K562 (cell line): ENCODE data around the gene MYO1D. TPM values are rescaled to one million over a fixed set of nuclear protein-coding genes. Genes with fewer than 3 reads are reported as not detected.

Experiments
- ATAC-seq: fragments of 200-7000 bp; cut with Tn5 transposase; 3 replicates; pipeline ENCODE4 v1.9.1; 2020; ENCODE audit warnings: moderate library complexity
- BruUV-seq: library from RNA; stranded (reverse); fragments of 400-500 nt; replicated peaks from 2 replicates; lab custom pipeline; 2021; lab: Mats Ljungman, UMichigan
- CTCF ChIA-PET: fragments of 300-600 bp; formaldehyde crosslinking; extraction: SDS; loops from one replicate; lab custom pipeline; 2021; ENCODE audit warnings: low intra/inter-chr PET ratio; lab: Yijun Ruan, JAX
- POLR2A ChIA-PET: fragments of 300-600, 350-650 bp; sonication (Branson Sonifier 250); formaldehyde crosslinking; extraction: SDS; loops from one replicate; lab custom pipeline; 2021; ENCODE audit warnings: antibody characterized with exemption, inconsistent platforms; lab: Yijun Ruan, JAX
- DNase-seq, 4 experiments: peaks; one replicate each; pipeline versions ENCODE4 v3.0.0 to v3.0.0-alpha.2; 2011 to 2018; ENCODE audit warnings: low spot score in 3 of 4, mixed read lengths in 3 of 4; ENCODE audit errors: extremely low read depth in 1 of 4
- FAIRE-seq: peaks from 2 replicates; lab custom pipeline; 2011; peaks lifted over from hg19 to GRCh38; lab: Jason Lieb, UNC
- H2AFZ ChIP-seq: 2 replicates; pipeline ENCODE4 v1.6.0; 2011; ENCODE audit warnings: low read depth, low read length, control low read depth, inconsistent platforms
- H3K27ac ChIP-seq: fragments of 200-600 bp; 3 replicates; pipeline ENCODE4 v1.8.0; 2011; ENCODE audit warnings: low read depth, mild to moderate bottlenecking, control low read depth, inconsistent platforms, low read length, moderate library complexity, mixed read lengths; ENCODE audit errors: extremely low read depth
- H3K27me3 ChIP-seq, 2 experiments: fragments of 300-600 bp in 1 of 2; 2 replicates in 1 of 2; 3 replicates in 1 of 2; pipeline versions ENCODE4 v1.6.0 to v1.8.0; 2011; ENCODE audit warnings: inconsistent platforms in 2 of 2, low read length in 2 of 2, mild to moderate bottlenecking in 1 of 2, mixed read lengths in 1 of 2, moderate library complexity in 1 of 2; ENCODE audit not compliant: control insufficient read depth in 2 of 2, insufficient read depth in 2 of 2
- H3K36me3 ChIP-seq: fragments of 300-600 bp; 3 replicates; pipeline ENCODE4 v1.8.0; 2011; ENCODE audit warnings: mild to moderate bottlenecking, low read length, inconsistent platforms; ENCODE audit not compliant: control insufficient read depth, insufficient read depth
- H3K4me1 ChIP-seq, 2 experiments: fragments of 200-600 bp in 1 of 2; replicated peaks in 1 of 2; 2 replicates in 1 of 2; 3 replicates in 1 of 2; pipeline versions ENCODE4 v1.5.1 to v1.8.0; 2011; ENCODE audit warnings: inconsistent platforms in 2 of 2, low read length in 2 of 2, mild to moderate bottlenecking in 1 of 2, mixed read lengths in 1 of 2, moderate library complexity in 1 of 2; ENCODE audit not compliant: control insufficient read depth in 2 of 2, insufficient read depth in 2 of 2
- H3K4me2 ChIP-seq: 2 replicates; pipeline ENCODE4 v1.6.1; 2011; ENCODE audit warnings: low read length, control low read depth, inconsistent platforms, mixed read lengths; ENCODE audit not compliant: insufficient read depth
- H3K4me3 ChIP-seq: fragments of 200-600 bp; sonication (generic), shearing (Covaris generic); 2 replicates; pipeline ENCODE4 v1.5.1; 2016; ENCODE audit warnings: control low read depth, inconsistent platforms
- H3K79me2 ChIP-seq: fragments of 200-600 bp; 3 replicates; pipeline ENCODE4 v1.8.0; 2011; ENCODE audit warnings: low read length, inconsistent platforms; ENCODE audit not compliant: control insufficient read depth, insufficient read depth
- H3K9ac ChIP-seq, 2 experiments: 2 replicates each; pipeline versions ENCODE4 v1.6.0 to v1.6.1; 2011; ENCODE audit warnings: low read depth in 2 of 2, low read length in 2 of 2, control low read depth in 1 of 2, inconsistent platforms in 1 of 2, mild to moderate bottlenecking in 1 of 2, mixed read lengths in 1 of 2; ENCODE audit not compliant: insufficient read depth in 1 of 2
- H3K9me1 ChIP-seq: one replicate; pipeline ENCODE4 v1.6.0; 2011; ENCODE audit warnings: inconsistent platforms, mild to moderate bottlenecking, low read length, moderate library complexity; ENCODE audit not compliant: control insufficient read depth, insufficient read depth
- H3K9me3 ChIP-seq: replicated peaks from 2 replicates; pipeline ENCODE4 v1.5.1; 2011; ENCODE audit warnings: low read depth, low read length, inconsistent platforms; ENCODE audit not compliant: control insufficient read depth, insufficient read depth
- H4K20me1 ChIP-seq: replicated peaks from 2 replicates; pipeline ENCODE4 v1.6.1; 2011; ENCODE audit warnings: low read length, inconsistent platforms, mixed read lengths; ENCODE audit not compliant: control insufficient read depth, insufficient read depth
- BDP1 ChIP-seq: IDR thresholded peaks from 3 replicates; pipeline ENCODE4 v1.6.1; 2011; ENCODE audit not compliant: insufficient read length, insufficient read depth
- DMBX1 ChIP-seq: fragments of 250-450 bp; sonication (Bioruptor Pico); IDR thresholded peaks from 2 replicates; pipeline ENCODE4 v1.8.0; 2022; ENCODE audit warnings: inconsistent platforms, mild to moderate bottlenecking, moderate library complexity, borderline replicate concordance
- HMGXB4 ChIP-seq: sonication (generic); formaldehyde crosslinking; IDR thresholded peaks from 2 replicates; pipeline ENCODE4 v1.8.1; 2023; ENCODE audit warnings: mild to moderate bottlenecking, missing genetic modification reagents
- KHSRP ChIP-seq: fragments of 450-650 bp; IDR thresholded peaks from 2 replicates; pipeline ENCODE4 v1.6.1; 2017
- MTA1 ChIP-seq: fragments of 450-650 bp; IDR thresholded peaks from 2 replicates; pipeline ENCODE4 v1.6.1; 2017; ENCODE audit warnings: borderline replicate concordance
- RFX7 ChIP-seq: fragments of 250-450 bp; sonication (Bioruptor Pico); IDR thresholded peaks from 2 replicates; pipeline ENCODE4 v1.5.1; 2021; ENCODE audit warnings: mild to moderate bottlenecking
- RNF2 ChIP-seq: sonication (generic); IDR thresholded peaks from 2 replicates; pipeline ENCODE4 v1.6.1; 2016
- SMARCE1 ChIP-seq: fragments of 450-650 bp; IDR thresholded peaks from 2 replicates; pipeline ENCODE4 v1.7.1; 2016; ENCODE audit warnings: mild to moderate bottlenecking
- SMC3 ChIP-seq: conservative IDR thresholded peaks from 2 replicates; pipeline ENCODE4 v1.6.1; 2011; ENCODE audit warnings: low read depth, low read length, improper control_type of control experiment; ENCODE audit not compliant: insufficient read depth
- THAP7 ChIP-seq: fragments of 250-450 bp; sonication (Bioruptor Pico); IDR thresholded peaks from 2 replicates; pipeline ENCODE4 v1.5.0; 2021
- WGBS: fragments of 100-300 bp; shearing (Covaris generic); methylation state at CpG from one replicate; pipeline ENCODE4 v1.1.6; 2016; ENCODE audit warnings: low coverage, mixed read lengths; ENCODE audit not compliant: insufficient coverage; ENCODE audit errors: missing lambda C conversion rate; 5-methylcytosine and 5-hydroxymethylcytosine counted together
- in situ Hi-C: fragments of 300-500 bp; cut with MboI; formaldehyde crosslinking; loops from 4 replicates; pipeline ENCODE4 v1.15.0; 2018; ENCODE audit warnings: inconsistent platforms, mixed read lengths
- intact Hi-C: fragments of 100-400 bp; cut with micrococcal nuclease; formaldehyde crosslinking; loops from 2 replicates; pipeline ENCODE4 v1.14.2; 2022
- polyA plus RNA-seq, 8 experiments: library from polyadenylated mRNA; depleted of rRNA in 4 of 8; stranded (reverse) in 5 of 8; unstranded in 3 of 8; fragments of >200 nt; fragmentation: Nextera tagmentation in 2 of 8; fragmentation: Illumina TruSeq in 1 of 8; extraction: Ambion mirVana in 2 of 8; extraction: Trizol in 1 of 8; gene quantifications; 2 replicates each; pipeline versions ENCODE4 v1.2.1 to v1.2.3, GENCODE V29; 2011 to 2014; ENCODE audit warnings: inconsistent platforms in 1 of 8, missing spikeins in 1 of 8
- total RNA-seq, 7 experiments: library from RNA; depleted of rRNA in 6 of 7; stranded (reverse); fragments of >200 nt in 6 of 7; fragmentation: Illumina TruSeq in 2 of 7; extraction: Trizol in 2 of 7; gene quantifications; 2 replicates each; pipeline versions ENCODE4 v1.2.1 to v1.2.3, GENCODE V29; 2011 to 2021; ENCODE audit warnings: low replicate concordance in 1 of 7
- TF ChIP-seq, protein P1 (sequence below), 2 experiments: fragments of 150-350 bp in 1 of 2; IDR thresholded peaks; 2 replicates each; pipeline ENCODE4 v1.6.1; 2012 to 2016; ENCODE audit warnings: low read depth in 2 of 2, low read length in 2 of 2, mild to moderate bottlenecking in 1 of 2, moderate library complexity in 1 of 2

The MYO1D gene
- total and polyA plus RNA-seq, 9 of the 15 experiments (the other 6 are each of a cell fraction or from before 2014, with no cell fraction given) = 2.1 to 71.2 (median 45.4) TPM

GRCh38 chr17:32625971-32626370 lies 251.0 kb downstream of the MYO1D start:
- DNase-seq (no peak), ATAC-seq (no peak), FAIRE-seq (no peak)
- Histone ChIP-seq H3K36me3 (no peaks in the 10 kb centered on the region), H3K4me2 (no peak overlapping the region), H3K4me1 (peaks cover 0 to 4% of the 10 kb centered on the region in 2 experiments; a peak in 2 of 5 replicates), H3K4me3 (no peak overlapping the region), H3K79me2 (no peaks in the 10 kb centered on the region), H3K9me3 (no peaks in the 10 kb centered on the region), H3K27me3 (no peaks in the 10 kb centered on the region), H3K9ac (no peak overlapping the region; a peak in 1 of 4 replicates), H2AFZ (no peak overlapping the region), H4K20me1 (no peaks in the 10 kb centered on the region; the same call in 1 of the 2 replicates), H3K9me1 (no peaks in the 10 kb centered on the region), H3K27ac (no peak overlapping the region)
- ChIA-PET POLR2A (interaction anchor here (1.7 kb wide), 1 partner anchor 8 kb away, joined by 5 read pairs; no protein-coding TSS in a partner anchor), CTCF (no interaction called here)
- no peak for TF ChIP-seq SMC3
- in situ Hi-C loops (no loop called here), intact Hi-C loops (no loop called here)
- 69% methylated on average over 7 of the region's 7 CpGs for WGBS
- BruUV-seq = no TSS peak

GRCh38 chr17:32623196-32623595 lies 253.7 kb downstream of the MYO1D start:
- no peaks in the 10 kb centered on the region; the same call in 1 of the 2 replicates for H4K20me1 ChIP-seq
- no peaks in the 10 kb centered on the region; a peak in 1 of 5 replicates for H3K4me1 ChIP-seq
- H3K27me3 ChIP-seq = no peaks in the 10 kb centered on the region
- H3K4me3 ChIP-seq = no peak overlapping the region
- no peak overlapping the region for H3K4me2 ChIP-seq
- intact Hi-C loops (no loop called here), in situ Hi-C loops (no loop called here)
- WGBS = 42% methylated on average over 2 of the region's 2 CpGs
- no peak overlapping the region for H2AFZ ChIP-seq
- H3K9me3 ChIP-seq = no peaks in the 10 kb centered on the region
- H3K36me3 ChIP-seq = no peaks in the 10 kb centered on the region
- ChIA-PET CTCF (interaction anchor here (0.5 kb wide), 1 partner anchor 19 kb away, joined by 4 read pairs; no protein-coding TSS in a partner anchor), POLR2A (interaction anchor here (1.0 kb wide), 1 partner anchor 12 kb away, joined by 4 read pairs; no protein-coding TSS in a partner anchor)
- no peak for DNase-seq
- no peaks in the 10 kb centered on the region for H3K79me2 ChIP-seq
- H3K9ac ChIP-seq = no peak overlapping the region
- ATAC-seq = no peak
- no peak for FAIRE-seq
- no TSS peak for BruUV-seq
- no peaks in the 10 kb centered on the region for H3K9me1 ChIP-seq
- no peak overlapping the region for H3K27ac ChIP-seq
- TF ChIP-seq SMARCE1 (no peak), THAP7 (no peak), KHSRP (no peak), DMBX1 (CRISPR knock-in tag) (no peak), RNF2 (no peak), HMGXB4 (CRISPR knock-in tag) (no peak), MTA1 (no peak), RFX7 (no peak), BDP1 (no peak)
- TF ChIP-seq, protein P1, sequence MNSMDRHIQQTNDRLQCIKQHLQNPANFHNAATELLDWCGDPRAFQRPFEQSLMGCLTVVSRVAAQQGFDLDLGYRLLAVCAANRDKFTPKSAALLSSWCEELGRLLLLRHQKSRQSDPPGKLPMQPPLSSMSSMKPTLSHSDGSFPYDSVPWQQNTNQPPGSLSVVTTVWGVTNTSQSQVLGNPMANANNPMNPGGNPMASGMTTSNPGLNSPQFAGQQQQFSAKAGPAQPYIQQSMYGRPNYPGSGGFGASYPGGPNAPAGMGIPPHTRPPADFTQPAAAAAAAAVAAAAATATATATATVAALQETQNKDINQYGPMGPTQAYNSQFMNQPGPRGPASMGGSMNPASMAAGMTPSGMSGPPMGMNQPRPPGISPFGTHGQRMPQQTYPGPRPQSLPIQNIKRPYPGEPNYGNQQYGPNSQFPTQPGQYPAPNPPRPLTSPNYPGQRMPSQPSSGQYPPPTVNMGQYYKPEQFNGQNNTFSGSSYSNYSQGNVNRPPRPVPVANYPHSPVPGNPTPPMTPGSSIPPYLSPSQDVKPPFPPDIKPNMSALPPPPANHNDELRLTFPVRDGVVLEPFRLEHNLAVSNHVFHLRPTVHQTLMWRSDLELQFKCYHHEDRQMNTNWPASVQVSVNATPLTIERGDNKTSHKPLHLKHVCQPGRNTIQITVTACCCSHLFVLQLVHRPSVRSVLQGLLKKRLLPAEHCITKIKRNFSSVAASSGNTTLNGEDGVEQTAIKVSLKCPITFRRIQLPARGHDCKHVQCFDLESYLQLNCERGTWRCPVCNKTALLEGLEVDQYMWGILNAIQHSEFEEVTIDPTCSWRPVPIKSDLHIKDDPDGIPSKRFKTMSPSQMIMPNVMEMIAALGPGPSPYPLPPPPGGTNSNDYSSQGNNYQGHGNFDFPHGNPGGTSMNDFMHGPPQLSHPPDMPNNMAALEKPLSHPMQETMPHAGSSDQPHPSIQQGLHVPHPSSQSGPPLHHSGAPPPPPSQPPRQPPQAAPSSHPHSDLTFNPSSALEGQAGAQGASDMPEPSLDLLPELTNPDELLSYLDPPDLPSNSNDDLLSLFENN (IDR thresholded peaks at IDR 0.05; ENCODE audit: low read depth in 2 of 2, low read length in 2 of 2) = no peak
